Colonic mucosa (tissue), 4 donors: ENCODE data around the gene PLCB4. TPM values are rescaled to one million over a fixed set of nuclear protein-coding genes. Genes with fewer than 3 reads are reported as not detected.

Experiments used
- DNase-seq: peaks from one replicate; pipeline ENCODE4 v3.0.0-alpha.2; 2020
- H3K27ac ChIP-seq: fragments of 200-600 bp; one replicate; pipeline ENCODE4 v1.8.0; 2021
- H3K27me3 ChIP-seq: fragments of 200-600 bp; one replicate; pipeline ENCODE4 v1.8.0; 2021
- H3K36me3 ChIP-seq: fragments of 200-600 bp; one replicate; pipeline ENCODE4 v1.8.0; 2021
- H3K4me1 ChIP-seq: fragments of 200-600 bp; one replicate; pipeline ENCODE4 v1.8.0; 2021; ENCODE audit warnings: mild to moderate bottlenecking
- H3K4me3 ChIP-seq: fragments of 200-600 bp; one replicate; pipeline ENCODE4 v1.8.0; 2021
- H3K9ac ChIP-seq, 2 donors: one replicate each; pipeline ENCODE4 v1.7.0; 2013; ENCODE audit warnings: control low read depth in 2 of 2, low read depth in 2 of 2, low read length in 2 of 2
- H3K9me3 ChIP-seq: fragments of 200-600 bp; one replicate; pipeline ENCODE4 v1.8.0; 2021
- intact Hi-C: fragments of 100-400 bp; cut with DNase I; formaldehyde crosslinking; loops from one replicate; pipeline ENCODE4 v1.14.1; 2022
- total RNA-seq, 2 donors: library from RNA; stranded (reverse); fragmentation: NEBNext Ultra II Directional in 1 of 2; extraction: Animal tissue kit (Norgen Biotek cat#: 25700) in 1 of 2; gene quantifications; one replicate each; pipeline ENCODE4 v1.2.1, GENCODE V29; 2021
- TF ChIP-seq, protein P1 (sequence below): fragments of 200-600 bp; IDR thresholded peaks from one replicate; pipeline ENCODE4 v1.8.0; 2022; ENCODE audit warnings: antibody characterized with exemption, mild to moderate bottlenecking
- donor health status: healthy.
- donor health status: DM: no; HTN: no; CAD: no.
- donor health status: DM: no; HTN: no; CAD: no.

PLCB4 gene
- total RNA-seq, 2 donors from 2014 or later = 39.4 to 39.5 TPM

DNA sequence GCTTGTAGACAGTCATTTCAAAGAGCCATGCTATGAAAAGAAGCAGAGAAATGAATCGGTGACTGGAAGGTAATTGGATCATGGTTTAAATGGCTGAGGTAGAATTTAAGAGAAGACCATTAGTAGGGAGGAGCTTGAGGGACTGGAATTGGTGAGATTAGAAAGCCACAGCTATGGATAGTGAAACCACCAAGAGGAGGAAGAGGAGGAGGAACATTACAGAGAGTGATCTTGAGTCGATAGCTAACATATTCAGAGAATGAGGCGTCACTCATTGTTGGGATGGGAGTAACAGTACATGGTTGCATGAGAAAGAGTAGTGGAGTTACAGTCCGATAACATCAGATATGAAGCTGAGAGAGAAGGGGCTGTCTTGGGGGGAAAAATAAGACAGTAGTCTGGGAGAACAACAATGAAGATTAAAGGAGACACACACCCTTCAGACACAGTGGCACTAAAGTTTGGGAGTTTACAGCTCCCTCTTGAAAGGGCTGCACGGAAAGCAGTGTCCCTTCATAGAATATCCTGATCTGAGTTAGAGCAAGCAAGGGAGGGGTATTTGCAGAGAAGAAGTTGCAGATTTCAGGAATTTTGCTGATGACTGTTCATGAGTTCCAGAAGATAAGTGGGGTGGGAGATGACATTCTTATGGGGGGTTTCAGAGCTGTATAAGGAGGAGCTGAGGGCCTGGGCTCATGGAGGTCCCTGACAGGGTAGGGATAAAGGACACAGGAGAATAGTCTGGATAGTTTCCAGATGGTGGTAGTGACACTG, 430.4 kb downstream of the PLCB4 start:
- Histone ChIP-seq H3K27ac (no peak overlapping the region), H3K9me3 (no peaks in the 10 kb centered on the region), H3K36me3 (no peaks in the 10 kb centered on the region), H3K27me3 (no peaks in the 10 kb centered on the region), H3K4me3 (no peak overlapping the region), H3K4me1 (no peaks in the 10 kb centered on the region), H3K9ac (no peak overlapping the region)
- DNase-seq = no peak
- intact Hi-C loops = no loop called here
- TF ChIP-seq, protein P1, sequence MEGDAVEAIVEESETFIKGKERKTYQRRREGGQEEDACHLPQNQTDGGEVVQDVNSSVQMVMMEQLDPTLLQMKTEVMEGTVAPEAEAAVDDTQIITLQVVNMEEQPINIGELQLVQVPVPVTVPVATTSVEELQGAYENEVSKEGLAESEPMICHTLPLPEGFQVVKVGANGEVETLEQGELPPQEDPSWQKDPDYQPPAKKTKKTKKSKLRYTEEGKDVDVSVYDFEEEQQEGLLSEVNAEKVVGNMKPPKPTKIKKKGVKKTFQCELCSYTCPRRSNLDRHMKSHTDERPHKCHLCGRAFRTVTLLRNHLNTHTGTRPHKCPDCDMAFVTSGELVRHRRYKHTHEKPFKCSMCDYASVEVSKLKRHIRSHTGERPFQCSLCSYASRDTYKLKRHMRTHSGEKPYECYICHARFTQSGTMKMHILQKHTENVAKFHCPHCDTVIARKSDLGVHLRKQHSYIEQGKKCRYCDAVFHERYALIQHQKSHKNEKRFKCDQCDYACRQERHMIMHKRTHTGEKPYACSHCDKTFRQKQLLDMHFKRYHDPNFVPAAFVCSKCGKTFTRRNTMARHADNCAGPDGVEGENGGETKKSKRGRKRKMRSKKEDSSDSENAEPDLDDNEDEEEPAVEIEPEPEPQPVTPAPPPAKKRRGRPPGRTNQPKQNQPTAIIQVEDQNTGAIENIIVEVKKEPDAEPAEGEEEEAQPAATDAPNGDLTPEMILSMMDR = no peak

DNA sequence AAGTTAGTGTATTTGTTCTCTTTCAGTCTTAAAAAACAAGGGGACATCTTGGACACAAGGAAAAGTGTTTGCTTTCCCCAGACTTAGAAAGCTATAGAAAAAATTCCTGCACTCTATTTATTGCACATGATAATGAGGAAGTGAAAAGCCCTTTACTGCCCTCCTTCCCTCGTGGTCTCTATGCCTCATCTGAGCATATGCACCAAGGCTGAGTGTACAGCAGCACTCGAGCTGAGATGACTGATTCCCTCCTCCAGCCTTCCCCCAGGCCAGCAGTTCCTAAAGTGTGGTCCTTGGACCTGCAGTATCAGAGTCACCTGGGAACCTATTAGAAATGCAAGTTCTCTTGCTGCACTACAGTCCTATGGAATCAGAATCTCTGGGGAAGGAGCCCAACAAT, 431.2 kb downstream of the PLCB4 start:
- no peak overlapping the region for H3K27ac ChIP-seq
- H3K9ac ChIP-seq = no peak overlapping the region
- H3K4me3 ChIP-seq = no peak overlapping the region
- no peaks in the 10 kb centered on the region for H3K36me3 ChIP-seq
- no peaks in the 10 kb centered on the region for H3K27me3 ChIP-seq
- TF ChIP-seq, protein P1 = no peak
- no peaks in the 10 kb centered on the region for H3K4me1 ChIP-seq
- intact Hi-C loops = no loop called here
- DNase-seq = no peak
- H3K9me3 ChIP-seq = no peaks in the 10 kb centered on the region

DNA sequence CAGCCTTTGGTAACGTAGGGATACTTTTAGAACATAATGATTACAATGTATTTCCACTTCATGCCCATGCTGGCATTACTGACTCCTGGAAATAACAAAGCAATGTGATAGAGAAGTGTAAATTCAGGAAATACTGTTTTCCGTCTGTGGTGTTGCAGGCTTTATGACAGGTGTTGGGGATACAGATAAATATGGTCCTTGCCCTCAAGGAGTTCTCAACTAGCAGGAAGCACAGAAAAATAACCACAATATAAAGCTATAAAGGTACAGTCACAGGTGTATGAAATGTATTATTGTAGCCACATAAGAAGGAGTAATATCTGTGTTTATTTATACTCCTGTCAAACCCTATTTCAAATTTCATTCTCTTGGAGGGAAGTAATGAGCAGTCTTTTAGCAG, 432.6 kb downstream of the PLCB4 start:
- Histone ChIP-seq H3K27ac (no peak overlapping the region), H3K4me1 (no peaks in the 10 kb centered on the region), H3K9me3 (no peaks in the 10 kb centered on the region), H3K27me3 (peaks cover 12% of the 10 kb centered on the region), H3K9ac (no peak overlapping the region), H3K4me3 (no peak overlapping the region), H3K36me3 (no peaks in the 10 kb centered on the region)
- DNase-seq = no peak
- intact Hi-C loops = no loop called here
- TF ChIP-seq, protein P1 = no peak

DNA sequence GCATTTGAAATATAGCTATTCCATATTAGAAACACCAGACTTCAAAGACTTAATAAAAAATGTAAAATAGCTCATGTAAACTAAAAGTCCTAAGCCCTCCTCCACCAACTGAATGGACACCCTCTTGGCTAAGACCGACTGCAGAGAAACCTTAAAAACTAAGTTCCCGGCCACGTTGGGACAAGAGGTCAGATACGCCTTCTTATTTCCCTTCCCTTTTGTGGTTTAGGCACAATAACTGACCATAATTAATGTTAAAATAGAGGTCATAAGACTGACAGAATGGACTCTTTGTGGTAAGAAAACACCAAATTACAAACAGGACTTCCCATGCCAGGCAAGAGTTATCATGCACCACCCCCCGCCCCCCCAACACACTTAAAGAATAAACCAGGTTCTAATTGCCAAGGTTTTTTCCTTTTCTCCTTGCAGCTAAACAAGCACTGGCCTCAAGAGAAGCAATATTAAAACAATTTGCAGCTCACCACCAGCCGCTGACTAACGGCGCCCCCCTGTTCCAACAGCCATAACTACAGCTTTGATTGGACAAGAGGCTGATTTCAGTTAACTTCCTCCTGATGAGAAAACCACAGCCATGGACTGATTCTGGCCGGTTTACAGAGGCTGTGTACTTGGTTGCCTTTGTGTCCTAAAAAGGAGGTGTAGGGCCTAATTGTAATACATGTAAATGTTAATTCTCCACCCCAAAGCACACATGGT, 434.8 kb downstream of the PLCB4 start:
- intact Hi-C loops = no loop called here
- TF ChIP-seq, protein P1 = no peak

DNA sequence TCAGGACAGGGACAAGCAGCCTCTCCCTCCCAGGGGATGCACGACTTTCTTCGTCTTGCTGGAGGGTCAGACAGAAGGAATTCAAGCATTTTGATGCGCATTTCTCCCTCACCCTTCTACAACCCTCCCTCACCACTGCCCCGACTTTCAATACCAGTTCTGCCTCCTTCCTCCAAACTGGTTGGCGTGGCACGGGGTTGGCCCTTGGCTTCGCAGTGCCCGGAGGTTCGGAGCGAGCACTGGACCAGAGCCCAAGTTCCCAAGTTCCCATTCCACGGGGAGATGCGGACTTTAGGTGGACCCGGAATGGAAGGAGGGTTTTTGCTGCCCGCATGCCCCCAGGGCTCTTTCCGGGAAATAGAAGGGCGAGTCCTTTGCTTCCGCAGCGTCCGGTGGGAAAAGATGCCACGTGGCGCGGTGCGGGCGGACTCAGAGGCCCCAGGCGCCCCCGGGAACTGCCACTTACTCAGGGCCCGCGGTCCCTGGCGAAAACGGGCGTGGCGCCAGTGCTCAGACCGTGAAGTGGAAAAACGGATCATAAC, 437.5 kb downstream of the PLCB4 start:
- no peaks in the 10 kb centered on the region for H3K36me3 ChIP-seq
- TF ChIP-seq, protein P1 = no peak
- intact Hi-C loops = no loop called here
- no peaks in the 10 kb centered on the region for H3K9me3 ChIP-seq
- H3K9ac ChIP-seq = no peak overlapping the region
- H3K4me3 ChIP-seq = no peak overlapping the region
- peaks cover 55% of the 10 kb centered on the region for H3K27me3 ChIP-seq
- no peak for DNase-seq
- H3K4me1 ChIP-seq = no peaks in the 10 kb centered on the region
- H3K27ac ChIP-seq = no peak overlapping the region

More for the DNA sequence above, 434.8 kb downstream of the PLCB4 start:
- peaks cover 34% of the 10 kb centered on the region for H3K27me3 ChIP-seq
- H3K9ac ChIP-seq = no peak overlapping the region
- no peak for DNase-seq
- no peaks in the 10 kb centered on the region for H3K36me3 ChIP-seq
- H3K4me3 ChIP-seq = no peak overlapping the region
- H3K9me3 ChIP-seq = no peaks in the 10 kb centered on the region
- no peak overlapping the region for H3K27ac ChIP-seq
- H3K4me1 ChIP-seq = no peaks in the 10 kb centered on the region
